ENCODE data around the gene TYMP. TPM values are rescaled to one million over a fixed set of nuclear protein-coding genes. Genes with fewer than 3 reads are reported as not detected.

The TYMP gene
- total RNA-seq, 1 experiment from 2014 or later = 12.3 TPM

GRCh38 chr22:50529416-50529896 is 356 bp downstream of the TYMP start:
- Histone ChIP-seq H4K20me1 (ENCODE audit: low read length) (no peaks in the 10 kb centered on the region), H3K79me2 (ENCODE audit: low read length) (peaks cover 11% of the 10 kb centered on the region), H3F3A (ENCODE audit: low read length, unreplicated experiment) (no peaks in the 10 kb centered on the region), H3K9me3 (ENCODE audit: low read length) (no peaks in the 10 kb centered on the region), H3K9me2 (replicated peaks; ENCODE audit: low read length) (no peaks in the 10 kb centered on the region), H3K27ac (ENCODE audit: low read length) (no peak overlapping the region), H3K4me1 (ENCODE audit: insufficient read depth, low read length) (peaks cover 12% of the 10 kb centered on the region; the same call in 1 of the 2 replicates), H3K27me3 (ENCODE audit: low read length) (no peaks in the 10 kb centered on the region), H3K4me2 (ENCODE audit: low read length) (peak overlapping the region; percentile 100), H3K4me3 (ENCODE audit: low read length) (peak overlapping the region; percentile 78; the same call in 1 of the 2 replicates), H2AFZ (ENCODE audit: low read length) (peak overlapping the region; percentile 81; the same call in 1 of the 2 replicates), H3K9ac (ENCODE audit: low read length) (peak overlapping the region; percentile 90; the same call in 1 of the 2 replicates), H3K36me3 (ENCODE audit: low read depth, low read length) (no peaks in the 10 kb centered on the region)
- TF ChIP-seq EZH2 (IDR thresholded peaks at IDR 0.05; ENCODE audit: low read length, unreplicated experiment) (no peak), EZH2phosphoT487 (IDR thresholded peaks at IDR 0.05; ENCODE audit: borderline replicate concordance, low read length) (no peak), CTCF (conservative IDR thresholded peaks at IDR 0.05; ENCODE audit: low read depth, low read length) (no peak)
- no peak for DNase-seq
- intact Hi-C loops (cut with micrococcal nuclease) = loop anchor here (5.0 kb wide), 2 partner anchors 33 to 93 kb away; partner anchors contain the start of gene SYCE3
- BruUV-seq (replicated peaks) = TSS peak; percentile 23
- CTCF ChIA-PET = no interaction called here
- ATAC-seq = no peak
- POLR2A ChIA-PET (ENCODE audit: unreplicated experiment) = no interaction called here

DNA sequence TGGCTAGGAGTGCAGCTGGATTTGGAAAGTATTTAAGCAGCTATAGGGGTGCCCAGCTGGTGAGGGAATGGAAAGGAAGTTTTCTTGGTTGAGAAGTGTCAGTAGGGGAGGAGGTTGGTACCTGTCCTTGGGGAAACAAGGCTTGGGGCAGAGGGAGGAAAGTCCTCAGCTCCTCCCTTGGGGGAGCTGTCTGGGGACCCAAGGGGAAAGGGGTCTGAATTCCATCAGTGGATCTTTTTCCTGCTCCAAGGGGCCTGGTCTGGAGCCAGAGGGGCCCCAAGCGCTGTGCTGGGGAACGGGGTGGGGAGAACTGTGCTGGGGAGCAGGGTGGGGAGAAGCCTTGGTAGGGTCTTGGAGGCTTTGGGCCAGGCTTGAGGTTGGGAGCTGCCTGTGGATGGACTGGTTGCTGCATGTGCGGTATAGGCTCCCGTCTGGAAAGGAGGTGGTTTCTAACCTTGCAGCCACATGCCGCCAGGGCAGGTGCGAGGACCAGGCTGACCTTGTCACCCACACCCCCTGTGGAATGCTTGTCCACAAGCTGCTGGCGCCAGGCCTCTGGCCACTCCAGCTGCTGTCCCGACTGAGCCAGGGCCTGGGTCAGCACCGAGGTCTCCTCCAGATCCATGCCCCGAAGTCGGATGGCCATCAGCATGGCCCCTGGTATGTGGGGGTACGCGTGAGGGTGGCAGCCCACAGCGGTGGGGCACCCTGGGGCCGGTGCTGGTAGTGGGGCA is 963 bp downstream of the TYMP start:
- Histone ChIP-seq H3F3A (ENCODE audit: low read length, unreplicated experiment) (no peaks in the 10 kb centered on the region), H3K9ac (ENCODE audit: low read length) (no peak overlapping the region), H3K9me3 (ENCODE audit: low read length) (no peaks in the 10 kb centered on the region), H3K4me1 (ENCODE audit: insufficient read depth, low read length) (peaks cover 17% of the 10 kb centered on the region; the same call in 1 of the 2 replicates), H3K36me3 (ENCODE audit: low read depth, low read length) (no peaks in the 10 kb centered on the region), H4K20me1 (ENCODE audit: low read length) (no peaks in the 10 kb centered on the region; the same call in 1 of the 2 replicates), H3K79me2 (ENCODE audit: low read length) (peaks cover 18% of the 10 kb centered on the region), H3K9me2 (replicated peaks; ENCODE audit: low read length) (no peaks in the 10 kb centered on the region), H3K4me3 (ENCODE audit: low read length) (no peak overlapping the region), H3K27me3 (ENCODE audit: low read length) (no peaks in the 10 kb centered on the region), H3K4me2 (ENCODE audit: low read length) (0 out of 2 replicates have a peak overlapping the region, but pooled peaks have one; percentile 100), H3K27ac (ENCODE audit: low read length) (no peak overlapping the region), H2AFZ (ENCODE audit: low read length) (no peak overlapping the region)
- ATAC-seq (no peak), DNase-seq (no peak)
- intact Hi-C loops (cut with micrococcal nuclease) = loop anchor here (5.0 kb wide), 2 partner anchors 33 to 93 kb away; partner anchors contain the start of gene SYCE3
- no peak for TF ChIP-seq EZH2phosphoT487 (IDR thresholded peaks at IDR 0.05; ENCODE audit: borderline replicate concordance, low read length)
- TF ChIP-seq CTCF (conservative IDR thresholded peaks at IDR 0.05; ENCODE audit: low read depth, low read length) = no peak
- TF ChIP-seq EZH2 (IDR thresholded peaks at IDR 0.05; ENCODE audit: low read length, unreplicated experiment) = no peak
- no TSS peak for BruUV-seq (replicated peaks)
- CTCF ChIA-PET = no interaction called here
- POLR2A ChIA-PET (ENCODE audit: unreplicated experiment) = no interaction called here
